ENCODE measurements around the gene PLEKHO1. TPM values are rescaled to one million over a fixed set of nuclear protein-coding genes. Genes with fewer than 3 reads are reported as not detected.
A peak's percentile ranks its signal among the peaks of the same experiment; 100 is the strongest.

PLEKHO1 gene
- total and polyA plus RNA-seq, 2 of the 4 experiments (the other 2 are of a cell fraction): 51.4 to 56.0 TPM

DNA sequence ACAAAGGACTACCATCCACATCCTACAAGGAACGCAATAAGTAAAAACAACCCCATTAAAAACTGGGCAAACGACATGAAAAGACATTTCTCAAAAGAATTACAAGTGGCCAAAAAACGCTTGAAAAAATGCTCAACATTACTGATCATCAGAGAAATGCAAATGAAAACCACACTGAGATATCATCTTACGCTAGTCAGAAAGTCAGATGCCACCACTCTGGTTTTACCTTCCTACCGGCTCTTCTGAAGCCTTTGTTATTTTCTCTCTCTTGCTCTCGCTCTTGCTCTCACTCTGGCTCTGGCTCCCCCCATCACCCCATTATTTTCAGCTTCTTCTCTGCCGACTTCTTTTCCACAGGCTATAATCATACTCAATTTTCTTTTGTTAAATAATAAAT lies 43.4 kb upstream of the PLEKHO1 start:
- Histone ChIP-seq H3K14ac (replicated peaks; ENCODE audit: low read depth, low read length) (no peak overlapping the region), H2AFZ (replicated peaks; ENCODE audit: low read length, poor library complexity) (no peak overlapping the region), H3K79me1 (ENCODE audit: low read depth in 1 of 2, low read length in 2 of 2) (no peaks in the 10 kb centered on the region; a peak in 1 of 4 replicates), H2AK9ac (replicated peaks; ENCODE audit: low read depth, low read length, poor library complexity) (no peak overlapping the region), H3K4me1 (ENCODE audit: control insufficient read depth, insufficient read depth, low read length) (no peaks in the 10 kb centered on the region), H3K27ac (ENCODE audit: insufficient read depth, low read length) (no peak overlapping the region), H4K8ac (ENCODE audit: low read depth in 2 of 2, low read length in 2 of 2) (no peak overlapping the region), H2BK5ac (ENCODE audit: low read depth, low read length, poor library complexity, severe bottlenecking) (no peak overlapping the region), H2BK20ac (ENCODE audit: low read depth, low read length) (no peak overlapping the region), H2BK15ac (ENCODE audit: low read depth, low read length) (no peak overlapping the region), H3K4me2 (ENCODE audit: low read depth, low read length) (no peak overlapping the region), H2AK5ac (ENCODE audit: low read depth, low read length) (no peak overlapping the region), H3K9me1 (ENCODE audit: insufficient read depth, low read length) (0 out of 2 replicates have a peak, but pooled peaks cover 3% of the 10 kb centered on the region), H3K56ac (ENCODE audit: extremely low read depth, insufficient read depth, low read length) (no peak overlapping the region), H3K18ac (ENCODE audit: low read depth, low read length) (no peak overlapping the region), H4K20me1 (ENCODE audit: insufficient read depth, low read length) (no peaks in the 10 kb centered on the region), H4K5ac (ENCODE audit: low read depth, low read length) (no peak overlapping the region), H3K36me3 (ENCODE audit: control insufficient read depth, insufficient read depth, low read length) (peaks cover 2% of the 10 kb centered on the region; the same call in 1 of the 2 replicates), H3K4ac (ENCODE audit: low read depth, low read length) (no peak overlapping the region), H3K9ac (ENCODE audit: low read depth, low read length) (no peak overlapping the region), H3K4me3 (ENCODE audit: insufficient read depth, low read depth, low read length) (no peak overlapping the region), H3K23ac (ENCODE audit: low read depth, low read length) (no peak overlapping the region), H3K9me3 (ENCODE audit: control insufficient read depth, insufficient read depth, low read length) (no peaks in the 10 kb centered on the region), H3K27me3 (ENCODE audit: control insufficient read depth, insufficient read depth, low read length) (no peaks in the 10 kb centered on the region), H2BK120ac (ENCODE audit: low read depth, low read length) (no peak overlapping the region), H4K91ac (ENCODE audit: insufficient read depth, low read depth, low read length) (no peak overlapping the region)
- dilution Hi-C loops (cut with HindIII; ENCODE audit: low sequenced_read_pairs, unreplicated experiment): no loop called here
- no peak for ATAC-seq (ENCODE audit: low read depth)
- 93% methylated on average over 3 of the region's 7 CpGs; no CpG with 5 or more reads in 1 of the 2 experiments for WGBS, 2 experiments (ENCODE audit: extremely low coverage in 2 of 2, insufficient read length in 1 of 2)
- POLR2A ChIA-PET (ENCODE audit: unreplicated experiment): no interaction called here
- intact Hi-C loops (cut with micrococcal nuclease): loop anchor here (5.0 kb wide), 1 partner anchor 41 kb away; the partner anchor contains the start of gene PLEKHO1
- no peak for TF ChIP-seq MAZ (IDR thresholded peaks at IDR 0.05; ENCODE audit: borderline replicate concordance, low read depth, low read length)
- no peak for TF ChIP-seq MAFK (IDR thresholded peaks at IDR 0.05; ENCODE audit: low read depth, low read length)
- no peak for TF ChIP-seq CHD1 (IDR thresholded peaks at IDR 0.05; ENCODE audit: low read depth, low read length)
- TF ChIP-seq, protein P1, sequence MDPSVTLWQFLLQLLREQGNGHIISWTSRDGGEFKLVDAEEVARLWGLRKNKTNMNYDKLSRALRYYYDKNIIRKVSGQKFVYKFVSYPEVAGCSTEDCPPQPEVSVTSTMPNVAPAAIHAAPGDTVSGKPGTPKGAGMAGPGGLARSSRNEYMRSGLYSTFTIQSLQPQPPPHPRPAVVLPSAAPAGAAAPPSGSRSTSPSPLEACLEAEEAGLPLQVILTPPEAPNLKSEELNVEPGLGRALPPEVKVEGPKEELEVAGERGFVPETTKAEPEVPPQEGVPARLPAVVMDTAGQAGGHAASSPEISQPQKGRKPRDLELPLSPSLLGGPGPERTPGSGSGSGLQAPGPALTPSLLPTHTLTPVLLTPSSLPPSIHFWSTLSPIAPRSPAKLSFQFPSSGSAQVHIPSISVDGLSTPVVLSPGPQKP (IDR thresholded peaks at IDR 0.05; ENCODE audit: borderline replicate concordance, low read depth, low read length): no peak
- no peak for TF ChIP-seq FOS (IDR thresholded peaks at IDR 0.05; ENCODE audit: low read depth, low read length)
- TF ChIP-seq BHLHE40 (IDR thresholded peaks at IDR 0.05; ENCODE audit: low read depth, low read length): no peak
- in situ Hi-C loops (cut with MboI; ENCODE audit: low sequenced_read_pairs): no loop called here
- DNase-seq: peak; percentile 29
- CTCF ChIA-PET: no interaction called here
- BruUV-seq (replicated peaks): no TSS peak
